ENCODE data around the gene PTRH2. TPM values are rescaled to one million over a fixed set of nuclear protein-coding genes. Genes with fewer than 3 reads are reported as not detected.

PTRH2 gene
- total RNA-seq, 2 experiments from 2014 or later = 6.5 to 7.3 TPM

GRCh38 chr17:59737324-59737723 is 30.1 kb upstream of the PTRH2 start:
- peaks cover 73% of the 10 kb centered on the region for H3K36me3 Mint-ChIP-seq (ENCODE audit: low read depth)

GRCh38 chr17:59734226-59734625 is 27.0 kb upstream of the PTRH2 start:
- H3K36me3 Mint-ChIP-seq (ENCODE audit: low read depth) = peaks cover 59% of the 10 kb centered on the region
- TF ChIP-seq CTCF (IDR thresholded peaks at IDR 0.05) = no peak
- ATAC-seq (ENCODE audit: poor library complexity) (no peak), DNase-seq (no peak)
- H3K27ac Mint-ChIP-seq = no peak overlapping the region
- Histone ChIP-seq H3K4me1 (ENCODE audit: insufficient read depth, low read length) (peaks cover 9% of the 10 kb centered on the region), H3K4me3 (ENCODE audit: low read length) (no peak overlapping the region), H3K27ac (ENCODE audit: low read depth in 1 of 2, low read length in 2 of 2) (no peak overlapping the region), H3K27me3 (ENCODE audit: control insufficient read depth in 1 of 2, insufficient read depth in 2 of 2, low read length in 2 of 2) (no peaks in the 10 kb centered on the region), H3K36me3 (ENCODE audit: insufficient read depth, low read length) (peaks cover 31% of the 10 kb centered on the region), H3K9me3 (ENCODE audit: control insufficient read depth in 1 of 2, insufficient read depth in 1 of 2, low read length in 2 of 2) (no peaks in the 10 kb centered on the region)
- H3K4me3 Mint-ChIP-seq = no peak overlapping the region
- H3K27me3 Mint-ChIP-seq = no peaks in the 10 kb centered on the region
- intact Hi-C loops (cut with DNase I, micrococcal nuclease) = no loop called here
- H3K4me1 Mint-ChIP-seq (ENCODE audit: low read depth) = peaks cover 4% of the 10 kb centered on the region
- ChIA-PET CTCF (no interaction called here), POLR2A (no interaction called here)
- no peaks in the 10 kb centered on the region for H3K9me3 Mint-ChIP-seq

More at GRCh38 chr17:59737324-59737723, 30.1 kb upstream of the PTRH2 start:
- ATAC-seq (ENCODE audit: poor library complexity) = no peak
- intact Hi-C loops (cut with DNase I, micrococcal nuclease) = no loop called here
- Histone ChIP-seq H3K9me3 (ENCODE audit: control insufficient read depth in 1 of 2, insufficient read depth in 1 of 2, low read length in 2 of 2) (no peaks in the 10 kb centered on the region), H3K27me3 (ENCODE audit: control insufficient read depth in 1 of 2, insufficient read depth in 2 of 2, low read length in 2 of 2) (no peaks in the 10 kb centered on the region), H3K36me3 (ENCODE audit: insufficient read depth, low read length) (peaks cover 41% of the 10 kb centered on the region), H3K4me3 (ENCODE audit: low read length) (no peak overlapping the region), H3K27ac (ENCODE audit: low read depth in 1 of 2, low read length in 2 of 2) (no peak overlapping the region), H3K4me1 (ENCODE audit: insufficient read depth, low read length) (no peaks in the 10 kb centered on the region)
- Mint-ChIP-seq H3K9me3 (no peaks in the 10 kb centered on the region), H3K27me3 (no peaks in the 10 kb centered on the region), H3K4me1 (ENCODE audit: low read depth) (no peaks in the 10 kb centered on the region), H3K4me3 (no peak overlapping the region), H3K27ac (no peak overlapping the region)
- DNase-seq = no peak
- CTCF ChIA-PET = no interaction called here
- TF ChIP-seq CTCF (IDR thresholded peaks at IDR 0.05) = no peak
- POLR2A ChIA-PET = interaction anchor here (0.6 kb wide), 1 partner anchor 11 kb away, joined by 3 read pairs; no protein-coding TSS in a partner anchor

GRCh38 chr17:59733697-59734096 is 26.5 kb upstream of the PTRH2 start:
- Histone ChIP-seq H3K4me3 (ENCODE audit: low read length) (no peak overlapping the region), H3K9me3 (ENCODE audit: control insufficient read depth in 1 of 2, insufficient read depth in 1 of 2, low read length in 2 of 2) (no peaks in the 10 kb centered on the region), H3K36me3 (ENCODE audit: insufficient read depth, low read length) (peaks cover 31% of the 10 kb centered on the region), H3K4me1 (ENCODE audit: insufficient read depth, low read length) (peaks cover 9% of the 10 kb centered on the region), H3K27me3 (ENCODE audit: control insufficient read depth in 1 of 2, insufficient read depth in 2 of 2, low read length in 2 of 2) (no peaks in the 10 kb centered on the region), H3K27ac (ENCODE audit: low read depth in 1 of 2, low read length in 2 of 2) (no peak overlapping the region)
- DNase-seq = no peak
- Mint-ChIP-seq H3K9me3 (no peaks in the 10 kb centered on the region), H3K4me3 (no peak overlapping the region), H3K36me3 (ENCODE audit: low read depth) (peaks cover 54% of the 10 kb centered on the region), H3K27ac (no peak overlapping the region), H3K4me1 (ENCODE audit: low read depth) (peaks cover 6% of the 10 kb centered on the region), H3K27me3 (no peaks in the 10 kb centered on the region)
- ATAC-seq (ENCODE audit: poor library complexity) = no peak
- ChIA-PET CTCF (interaction anchor here (0.6 kb wide), 1 partner anchor 253 kb away, joined by 3 read pairs; no protein-coding TSS in a partner anchor), POLR2A (no interaction called here)
- intact Hi-C loops (cut with DNase I, micrococcal nuclease) = no loop called here
- no peak for TF ChIP-seq CTCF (IDR thresholded peaks at IDR 0.05)
